Common myeloid progenitor, CD34-positive (primary cell): ENCODE results near the gene TTC33.

Experiments
- CTCF ChIA-PET: fragments of 350-600 bp; sonication (Branson Sonifier 250); formaldehyde crosslinking; loops from one replicate; lab custom pipeline; 2021; ENCODE audit warnings: antibody characterized with exemption; lab: Charles Lee
- POLR2A ChIA-PET: fragments of 350-600 bp; sonication (Branson Sonifier 250); formaldehyde crosslinking; loops from one replicate; lab custom pipeline; 2021; ENCODE audit warnings: antibody characterized with exemption; lab: Charles Lee
- DNase-seq, 3 donors: peaks; one replicate each; pipeline versions ENCODE4 v3.0.0 to v3.0.0-alpha.2; 2013
- H3K27ac ChIP-seq, 2 experiments: 1 replicate in 1 of 2; 2 replicates in 1 of 2; pipeline ENCODE4 v1.7.0; 2013; ENCODE audit warnings: inconsistent platforms in 2 of 2, low read length in 2 of 2, mild to moderate bottlenecking in 2 of 2, low read depth in 1 of 2, moderate library complexity in 1 of 2; ENCODE audit not compliant: severe bottlenecking in 2 of 2, insufficient read depth in 1 of 2, poor library complexity in 1 of 2
- H3K27me3 ChIP-seq, 5 experiments: replicated peaks in 2 of 5; 1 replicate in 3 of 5; 2 replicates in 2 of 5; pipeline versions ENCODE4 v1.6.1 to v1.7.0; 2013; ENCODE audit warnings: low read length in 4 of 5, mild to moderate bottlenecking in 2 of 5, moderate library complexity in 2 of 5, inconsistent platforms in 1 of 5; ENCODE audit not compliant: insufficient read depth in 5 of 5, control insufficient read depth in 4 of 5
- H3K36me3 ChIP-seq, 4 experiments: 1 replicate in 2 of 4; 2 replicates in 2 of 4; pipeline versions ENCODE4 v1.6.1 to v1.7.0; 2013; ENCODE audit warnings: low read length in 3 of 4, control low read depth in 1 of 4, mild to moderate bottlenecking in 1 of 4; ENCODE audit not compliant: control insufficient read depth in 4 of 4, insufficient read depth in 4 of 4
- H3K4me1 ChIP-seq, 4 experiments: 1 replicate in 3 of 4; 2 replicates in 1 of 4; pipeline versions ENCODE4 v1.6.1 to v1.7.1; 2013; ENCODE audit warnings: low read length in 3 of 4, mild to moderate bottlenecking in 3 of 4, control low read depth in 1 of 4, inconsistent platforms in 1 of 4, moderate library complexity in 1 of 4; ENCODE audit not compliant: control insufficient read depth in 4 of 4, insufficient read depth in 4 of 4; ENCODE audit errors: control extremely low read depth in 1 of 4
- H3K4me3 ChIP-seq, 7 experiments: 1 replicate in 4 of 7; 2 replicates in 3 of 7; pipeline versions ENCODE4 v1.5.1 to v1.7.0; 2013; ENCODE audit warnings: mild to moderate bottlenecking in 7 of 7, low read length in 6 of 7, moderate library complexity in 6 of 7, inconsistent platforms in 2 of 7, low read depth in 2 of 7, control low read depth in 1 of 7; ENCODE audit not compliant: insufficient read depth in 4 of 7, control insufficient read depth in 1 of 7; ENCODE audit errors: extremely low read depth in 1 of 7
- H3K9me3 ChIP-seq, 5 experiments: 1 replicate in 4 of 5; 2 replicates in 1 of 5; pipeline versions ENCODE4 v1.6.1 to v1.7.1; 2013; ENCODE audit warnings: low read length in 4 of 5, mild to moderate bottlenecking in 2 of 5, inconsistent platforms in 1 of 5, low read depth in 1 of 5, moderate library complexity in 1 of 5; ENCODE audit not compliant: control insufficient read depth in 4 of 5, insufficient read depth in 2 of 5; ENCODE audit errors: control extremely low read depth in 1 of 5
- WGBS: methylation state at CpG from one replicate; pipeline ENCODE4 v1.1.5; 2013; ENCODE audit not compliant: insufficient coverage; 5-methylcytosine and 5-hydroxymethylcytosine counted together

TTC33 gene

DNA sequence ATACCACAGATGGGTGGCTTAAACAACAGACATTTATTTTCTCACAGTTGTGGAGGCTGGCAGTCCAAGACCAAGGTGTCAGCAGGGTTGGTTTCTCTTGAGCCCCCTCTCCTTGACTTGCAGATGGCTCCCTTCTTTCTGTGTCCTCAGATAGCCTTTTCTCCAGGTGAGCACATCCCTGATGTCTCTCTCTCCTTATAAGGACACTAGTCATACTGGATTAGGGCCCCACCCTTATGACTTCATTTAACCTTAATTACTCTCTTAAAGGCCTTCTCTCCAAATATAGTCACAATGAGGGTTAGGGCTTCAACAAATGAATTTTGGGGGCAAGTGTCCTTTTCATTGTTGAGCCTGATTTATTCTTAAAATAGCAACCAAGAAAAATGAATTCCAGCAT is 61.3 kb downstream of the TTC33 start:
- ChIA-PET CTCF (no interaction called here), POLR2A (no interaction called here)
- Histone ChIP-seq H3K27ac (no peak overlapping the region), H3K27me3 (no peaks in the 10 kb centered on the region), H3K4me3 (no peak overlapping the region), H3K4me1 (peaks cover 0 to 10% (median 1%) of the 10 kb centered on the region in 4 experiments), H3K36me3 (peaks cover 16 to 46% (median 23%) of the 10 kb centered on the region in 4 experiments), H3K9me3 (peaks cover 0 to 3% (median 0%) of the 10 kb centered on the region in 5 experiments)
- no peak for DNase-seq

DNA sequence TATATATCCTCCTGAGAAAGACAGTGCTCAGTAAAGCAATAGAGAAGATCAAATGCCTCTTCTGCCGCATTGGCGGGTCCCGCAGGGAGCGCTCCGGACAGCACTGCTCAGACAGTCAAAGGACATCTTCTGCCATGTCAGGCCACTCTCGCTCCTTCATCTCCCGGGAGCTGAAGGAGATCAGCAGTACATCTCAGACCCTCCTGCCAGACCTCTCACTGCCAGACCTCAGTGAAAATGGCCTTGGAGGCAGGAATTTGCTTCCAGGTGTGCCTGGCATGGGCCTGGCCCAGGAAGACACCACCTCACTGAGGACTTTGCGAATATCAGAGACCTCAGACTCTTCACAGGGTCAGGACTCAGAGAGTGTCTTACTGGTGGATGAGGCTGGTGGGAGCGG is 63.9 kb downstream of the TTC33 start:
- Histone ChIP-seq H3K9me3 (peaks cover 0 to 3% (median 0%) of the 10 kb centered on the region in 5 experiments), H3K27me3 (no peaks in the 10 kb centered on the region), H3K36me3 (peaks cover 15 to 49% (median 26%) of the 10 kb centered on the region in 4 experiments), H3K4me1 (peaks cover 0 to 32% (median 14%) of the 10 kb centered on the region in 4 experiments), H3K4me3 (no peak overlapping the region), H3K27ac (no peak overlapping the region)
- ChIA-PET POLR2A (no interaction called here), CTCF (interaction anchor here (1.5 to 3.3 kb wide), 2 partner anchors 22 to 975 kb away, joined by 3 to 11 read pairs; no protein-coding TSS in a partner anchor)
- WGBS: 99% methylated on average over 7 of the region's 9 CpGs
- DNase-seq: no peak

DNA sequence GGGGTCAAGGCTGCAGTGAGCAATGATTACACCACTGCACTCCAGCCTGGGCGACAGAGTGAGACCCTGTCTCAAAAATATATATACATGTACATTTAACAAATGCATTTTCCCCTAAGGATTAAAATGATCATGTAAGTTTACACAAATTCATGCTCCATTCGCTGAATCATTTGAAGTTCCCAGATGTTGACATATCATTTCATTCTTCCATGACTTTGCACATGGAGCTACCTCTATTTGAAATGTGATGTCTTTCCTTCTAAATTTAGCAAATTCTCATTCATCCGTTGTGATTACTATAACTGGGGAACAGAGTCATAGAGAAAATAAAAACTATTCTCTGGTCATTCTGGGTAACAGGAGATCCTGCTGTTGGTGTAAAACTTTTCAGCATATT is 65.5 kb downstream of the TTC33 start:
- Histone ChIP-seq H3K36me3 (peaks cover 16 to 61% (median 29%) of the 10 kb centered on the region in 4 experiments), H3K27ac (no peak overlapping the region), H3K4me1 (peaks cover 12 to 48% (median 25%) of the 10 kb centered on the region in 4 experiments), H3K4me3 (no peak overlapping the region), H3K9me3 (peaks cover 0 to 3% (median 0%) of the 10 kb centered on the region in 5 experiments), H3K27me3 (no peaks in the 10 kb centered on the region)
- 100% methylated on average over 2 of the region's 3 CpGs for WGBS
- no peak for DNase-seq
- ChIA-PET POLR2A (no interaction called here), CTCF (interaction anchor here (0.6 to 3.4 kb wide), 9 partner anchors 25 to 976 kb away, joined by 3 to 17 read pairs (median 3); no protein-coding TSS in a partner anchor)

DNA sequence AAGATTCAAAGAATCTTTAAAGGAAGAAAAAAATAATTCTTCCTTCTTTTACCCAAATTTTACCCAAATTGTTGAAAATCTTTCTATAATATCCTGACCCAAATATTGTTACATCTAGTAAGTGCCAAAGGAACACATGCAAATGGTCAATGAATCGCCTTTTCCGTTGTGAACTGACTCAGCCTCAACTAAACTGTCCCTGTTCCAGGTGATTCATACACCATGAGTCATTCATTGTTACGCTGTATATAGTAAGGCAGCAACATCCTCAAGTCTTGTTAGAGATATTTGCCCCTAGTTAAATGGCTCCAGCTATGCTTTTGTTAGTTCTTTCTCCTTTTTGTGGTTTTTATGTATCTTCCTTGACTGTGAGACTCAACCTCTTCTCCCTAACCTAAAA is 66.3 kb downstream of the TTC33 start:
- Histone ChIP-seq H3K9me3 (peaks cover 0 to 2% (median 0%) of the 10 kb centered on the region in 5 experiments), H3K27ac (peak overlapping the region in 1 of 2 experiments; percentile 11), H3K4me3 (no peak overlapping the region), H3K27me3 (no peaks in the 10 kb centered on the region), H3K36me3 (peaks cover 15 to 55% (median 28%) of the 10 kb centered on the region in 4 experiments), H3K4me1 (peaks cover 19 to 56% (median 27%) of the 10 kb centered on the region in 4 experiments)
- CTCF ChIA-PET: interaction anchor here (0.9 to 3.4 kb wide), 10 partner anchors 12 to 975 kb away, joined by 3 to 17 read pairs (median 4); no protein-coding TSS in a partner anchor
- peak in 2 of 3 donors; percentile 81 to 89 for DNase-seq
- POLR2A ChIA-PET: no interaction called here
- 63% methylated on average over 2 of the region's 3 CpGs for WGBS

DNA sequence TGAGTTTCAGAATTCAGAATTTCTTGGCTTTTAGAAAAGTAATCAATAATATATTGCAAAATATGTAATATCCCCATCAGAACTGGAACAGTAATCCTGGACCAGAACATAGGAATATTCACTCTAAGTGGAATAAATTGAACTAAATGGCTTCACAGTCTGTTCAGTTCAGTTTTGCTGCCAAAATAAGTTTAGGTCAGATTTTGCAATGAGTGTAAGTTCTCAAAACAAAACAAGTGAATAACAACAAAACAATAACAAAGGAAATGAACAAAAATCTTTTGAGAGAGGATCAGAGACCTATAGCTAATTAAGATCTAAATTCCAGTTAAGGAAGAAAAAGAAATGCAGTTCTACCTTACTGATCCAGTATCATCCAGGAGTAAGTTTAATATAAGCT is 66.8 kb downstream of the TTC33 start:
- DNase-seq: no peak
- Histone ChIP-seq H3K27ac (peak overlapping the region in 1 of 2 experiments; percentile 13), H3K4me1 (peaks cover 19 to 61% (median 31%) of the 10 kb centered on the region in 4 experiments), H3K4me3 (no peak overlapping the region), H3K27me3 (no peaks in the 10 kb centered on the region), H3K36me3 (peaks cover 11 to 51% (median 26%) of the 10 kb centered on the region in 4 experiments), H3K9me3 (no peaks in the 10 kb centered on the region)
- ChIA-PET POLR2A (no interaction called here), CTCF (interaction anchor here (0.7 to 3.4 kb wide), 9 partner anchors 11 to 975 kb away, joined by 3 to 17 read pairs (median 4); no protein-coding TSS in a partner anchor)

DNA sequence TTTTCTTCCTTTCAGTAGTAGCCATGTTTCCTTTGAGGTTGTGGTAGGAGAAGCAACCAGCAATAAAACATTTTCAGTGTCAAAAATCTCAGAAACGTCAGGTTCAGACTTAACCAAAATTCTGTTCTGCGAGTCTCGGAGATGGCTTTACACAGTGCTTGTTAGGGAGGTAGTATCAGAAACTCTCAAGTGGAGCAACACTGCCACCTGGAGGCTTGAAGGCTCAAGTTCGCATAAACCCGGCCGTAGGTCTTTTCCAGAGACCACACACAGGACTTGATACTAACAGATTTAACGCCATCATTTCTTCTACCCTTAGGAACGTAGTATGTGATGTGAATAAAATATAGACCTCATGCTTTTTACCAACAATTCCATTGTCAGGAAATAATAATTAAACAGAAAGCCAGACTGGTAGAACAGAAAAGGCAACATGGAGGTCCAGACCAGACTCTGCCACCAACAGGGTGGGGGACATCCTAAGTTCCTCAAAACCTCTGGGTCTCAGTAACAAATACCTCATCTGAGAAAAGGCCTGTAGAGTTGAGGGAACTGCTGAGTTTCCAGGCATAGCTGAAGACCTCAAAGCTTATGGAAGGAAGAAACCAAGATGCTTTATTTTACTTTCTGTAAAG is 67.5 kb downstream of the TTC33 start:
- CTCF ChIA-PET: interaction anchor here (0.7 to 3.4 kb wide), 6 partner anchors 16 to 974 kb away, joined by 3 to 17 read pairs (median 4); no protein-coding TSS in a partner anchor
- H3K27ac ChIP-seq: no peak overlapping the region
- DNase-seq: peak; percentile 90 to 96 (median 94)
- 4% methylated on average over 4 of the region's 8 CpGs for WGBS
- peak overlapping the region in 2 of 7 experiments; percentile 0 to 42 for H3K4me3 ChIP-seq
- no peaks in the 10 kb centered on the region for H3K27me3 ChIP-seq
- POLR2A ChIA-PET: no interaction called here
- H3K9me3 ChIP-seq: no peaks in the 10 kb centered on the region
- H3K4me1 ChIP-seq: peaks cover 26 to 67% (median 36%) of the 10 kb centered on the region in 4 experiments
- peaks cover 10 to 45% (median 22%) of the 10 kb centered on the region in 4 experiments for H3K36me3 ChIP-seq

DNA sequence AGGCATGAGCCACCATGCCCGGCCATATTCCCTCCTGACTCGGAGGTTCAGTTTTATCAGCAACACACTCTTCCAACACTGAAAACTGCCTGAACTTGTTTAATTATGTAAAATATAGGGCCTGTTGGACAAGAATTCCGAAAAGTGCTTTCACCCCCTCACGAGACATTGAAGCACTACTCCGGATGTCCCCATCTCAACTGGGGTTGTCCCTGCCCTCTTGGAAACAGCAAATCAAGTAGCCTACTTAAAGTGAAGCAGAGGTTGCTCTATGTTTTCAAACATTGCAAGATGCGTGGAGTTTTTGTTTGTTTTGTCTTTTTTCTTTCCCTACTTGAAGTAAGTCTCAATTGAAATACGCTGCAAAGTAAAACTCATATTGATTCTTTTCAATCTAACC is 68.4 kb downstream of the TTC33 start:
- Histone ChIP-seq H3K4me3 (peak overlapping the region in 1 of 7 experiments; percentile 42), H3K4me1 (peaks cover 34 to 76% (median 42%) of the 10 kb centered on the region in 4 experiments), H3K27me3 (no peaks in the 10 kb centered on the region), H3K27ac (no peak overlapping the region), H3K9me3 (no peaks in the 10 kb centered on the region), H3K36me3 (peaks cover 8 to 39% (median 19%) of the 10 kb centered on the region in 4 experiments)
- 80% methylated on average over 4 of the region's 7 CpGs for WGBS
- no peak for DNase-seq
- ChIA-PET CTCF (interaction anchor here (1.2 to 5.0 kb wide), 3 partner anchors 22 to 971 kb away, joined by 3 to 37 read pairs (median 3); no protein-coding TSS in a partner anchor), POLR2A (no interaction called here)
